Neural cell (in vitro differentiated cells): ENCODE data around the gene GASK1A.

Source experiments
- CTCF ChIP-seq: fragments of 450-650 bp; IDR thresholded peaks from 2 replicates; pipeline ENCODE4 v1.5.1; 2014; ENCODE audit warnings: antibody characterized with exemption, mild to moderate bottlenecking, moderate library complexity; ENCODE audit not compliant: poor library complexity, severe bottlenecking
- EP300 ChIP-seq: fragments of 450-650 bp; conservative IDR thresholded peaks from 2 replicates; pipeline ENCODE4 v1.6.1; 2014; ENCODE audit warnings: antibody characterized with exemption, mild to moderate bottlenecking, moderate library complexity; ENCODE audit not compliant: poor library complexity, severe bottlenecking
- EZH2 ChIP-seq: fragments of 200-600, 300-800 bp; shearing (Covaris generic), sonication (generic); IDR thresholded peaks from 2 replicates; pipeline ENCODE4 v1.6.1; 2014; ENCODE audit warnings: antibody characterized with exemption, low read length, borderline replicate concordance, mild to moderate bottlenecking; ENCODE audit not compliant: insufficient read depth, poor library complexity, severe bottlenecking
- MXI1 ChIP-seq: fragments of 450-650 bp; conservative IDR thresholded peaks from 2 replicates; pipeline ENCODE4 v1.6.1; 2014; ENCODE audit warnings: antibody characterized with exemption, mild to moderate bottlenecking; ENCODE audit not compliant: poor library complexity, severe bottlenecking
- POLR2AphosphoS5 ChIP-seq: IDR thresholded peaks from 2 replicates; pipeline ENCODE4 v1.6.1; 2012
- RAD21 ChIP-seq: fragments of 450-650 bp; conservative IDR thresholded peaks from 2 replicates; pipeline ENCODE4 v1.6.1; 2014; ENCODE audit warnings: antibody characterized with exemption, mild to moderate bottlenecking, moderate library complexity
- REST ChIP-seq: IDR thresholded peaks from 2 replicates; pipeline ENCODE4 v1.6.1; 2012; ENCODE audit warnings: borderline replicate concordance
- SMC3 ChIP-seq: fragments of 450-650 bp; conservative IDR thresholded peaks from 2 replicates; pipeline ENCODE4 v1.6.1; 2014; ENCODE audit warnings: antibody characterized with exemption, mild to moderate bottlenecking, moderate library complexity; ENCODE audit not compliant: poor library complexity
- TAF1 ChIP-seq: IDR thresholded peaks from 2 replicates; pipeline ENCODE4 v1.6.1; 2012; ENCODE audit warnings: low read depth

DNA sequence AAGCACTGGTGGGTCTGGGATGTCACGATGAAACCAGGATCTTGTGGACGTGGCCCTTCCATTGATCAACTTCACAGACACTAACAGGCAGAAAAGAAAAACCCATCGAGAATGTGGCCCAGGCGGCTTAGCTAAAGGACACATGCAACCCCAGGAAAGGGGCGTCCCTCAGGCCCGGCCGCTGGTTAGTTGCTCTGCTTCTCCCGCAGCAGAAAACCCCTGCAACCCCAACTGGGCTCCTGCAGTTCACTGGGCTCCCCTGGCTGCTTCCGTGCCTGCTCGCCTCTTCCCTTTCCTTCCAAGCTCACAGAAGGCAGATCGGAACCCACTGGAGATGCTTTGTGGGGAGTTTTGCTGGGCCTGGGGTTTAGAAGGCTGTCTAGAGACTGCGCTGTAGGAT, 1.1 kb downstream of the GASK1A start:
- no peak for TF ChIP-seq MXI1
- TF ChIP-seq CTCF, result no peak
- TF ChIP-seq EZH2, result no peak
- TF ChIP-seq REST, result no peak
- no peak for TF ChIP-seq RAD21
- TF ChIP-seq POLR2AphosphoS5, result no peak
- TF ChIP-seq EP300, result no peak
- no peak for TF ChIP-seq SMC3
- no peak for TF ChIP-seq TAF1
